WERI-Rb-1 (cell line): ENCODE results near the gene C1QTNF12.
A peak's percentile ranks its signal among the peaks of the same experiment; 100 is the strongest.

Experiments used
- DNase-seq: peaks from one replicate; pipeline ENCODE4 v3.0.0-alpha.2; 2020
- H3K27ac ChIP-seq: fragments of 250-450 bp; sonication (Bioruptor Pico); 2 replicates; pipeline ENCODE4 v1.5.1; 2020; ENCODE audit warnings: mild to moderate bottlenecking, moderate library complexity
- H3K27me3 ChIP-seq: fragments of 250-450 bp; sonication (Bioruptor Pico); 2 replicates; pipeline ENCODE4 v1.5.1; 2021; ENCODE audit warnings: mild to moderate bottlenecking, low read depth, moderate library complexity; ENCODE audit not compliant: insufficient read depth, severe bottlenecking
- H3K36me3 ChIP-seq: fragments of 250-450 bp; sonication (Bioruptor Pico); 2 replicates; pipeline ENCODE4 v1.5.1; 2020; ENCODE audit warnings: mild to moderate bottlenecking, moderate library complexity
- H3K4me3 ChIP-seq: 2 replicates; pipeline ENCODE4 v1.5.1; 2011; ENCODE audit warnings: low read depth, mild to moderate bottlenecking, control low read depth, low read length
- H3K9me3 ChIP-seq: fragments of 250-450 bp; sonication (Bioruptor Pico); 2 replicates; pipeline ENCODE4 v1.5.1; 2021; ENCODE audit warnings: mild to moderate bottlenecking, moderate library complexity; ENCODE audit not compliant: severe bottlenecking
- CTCF ChIP-seq: IDR thresholded peaks from 2 replicates; pipeline ENCODE4 v1.5.1; 2011; ENCODE audit warnings: low read depth, mild to moderate bottlenecking, control low read depth, inconsistent platforms, low read length

The C1QTNF12 gene

DNA sequence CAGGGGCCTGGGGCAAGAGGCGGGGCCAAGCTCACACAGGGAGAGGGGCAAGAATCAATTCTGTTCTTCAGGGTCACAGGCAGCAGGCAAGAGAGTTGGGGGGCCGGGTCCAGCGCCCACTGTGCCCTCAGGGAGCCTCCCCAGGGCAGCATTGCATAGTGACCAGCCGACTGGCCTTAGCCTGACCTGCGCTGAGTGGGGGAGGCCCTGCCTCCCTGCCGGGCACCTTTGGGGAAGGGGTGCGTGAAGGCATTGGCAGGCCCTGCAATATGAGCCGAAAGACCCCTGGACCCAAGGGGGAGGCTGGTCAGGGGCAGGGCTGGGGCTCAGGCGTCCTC, 45.9 kb upstream of the C1QTNF12 start:
- Histone ChIP-seq H3K27ac (peak overlapping the region; percentile 30; the same call in 1 of the 2 replicates), H3K36me3 (peaks cover 42% of the 10 kb centered on the region)
- no peak for TF ChIP-seq CTCF

GRCh38 chr1:1291548-1292441, 45.3 kb upstream of the C1QTNF12 start:
- DNase-seq, result peak; percentile 88
- H3K27me3 ChIP-seq, result no peaks in the 10 kb centered on the region
- H3K36me3 ChIP-seq, result peaks cover 41% of the 10 kb centered on the region
- H3K4me3 ChIP-seq, result no peak overlapping the region
- H3K9me3 ChIP-seq, result no peaks in the 10 kb centered on the region
- TF ChIP-seq CTCF, result peak; percentile 85
- H3K27ac ChIP-seq, result peak overlapping the region; percentile 38

More for the DNA sequence above, 45.9 kb upstream of the C1QTNF12 start:
- Histone ChIP-seq H3K27me3 (no peaks in the 10 kb centered on the region), H3K9me3 (no peaks in the 10 kb centered on the region), H3K4me3 (no peak overlapping the region)
- no peak for DNase-seq

DNA sequence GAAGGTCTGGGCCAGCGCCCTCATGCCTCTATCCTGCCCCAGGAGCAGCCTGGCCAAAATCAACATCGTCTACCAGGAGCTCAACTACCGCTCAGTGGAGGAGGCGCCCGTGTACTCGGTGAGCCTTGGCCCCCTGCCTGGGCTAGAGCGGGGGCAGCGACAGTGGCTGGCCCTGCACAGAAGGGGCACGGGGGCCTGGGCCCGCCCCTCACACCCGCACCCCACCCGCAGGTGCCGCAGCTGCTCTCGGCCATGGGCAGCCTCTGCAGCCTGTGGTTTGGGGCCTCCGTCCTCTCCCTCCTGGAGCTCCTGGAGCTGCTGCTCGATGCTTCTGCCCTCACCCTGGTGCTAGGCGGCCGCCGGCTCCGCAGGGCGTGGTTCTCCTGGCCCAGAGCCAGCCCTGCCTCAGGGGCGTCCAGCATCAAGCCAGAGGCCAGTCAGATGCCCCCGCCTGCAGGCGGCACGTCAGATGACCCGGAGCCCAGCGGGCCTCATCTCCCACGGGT, 44.6 kb upstream of the C1QTNF12 start:
- DNase-seq, result no peak
- H3K36me3 ChIP-seq, result peaks cover 36% of the 10 kb centered on the region
- H3K27me3 ChIP-seq, result no peaks in the 10 kb centered on the region
- no peaks in the 10 kb centered on the region for H3K9me3 ChIP-seq
- H3K27ac ChIP-seq, result peak overlapping the region; percentile 38
- no peak overlapping the region for H3K4me3 ChIP-seq
- no peak for TF ChIP-seq CTCF

DNA sequence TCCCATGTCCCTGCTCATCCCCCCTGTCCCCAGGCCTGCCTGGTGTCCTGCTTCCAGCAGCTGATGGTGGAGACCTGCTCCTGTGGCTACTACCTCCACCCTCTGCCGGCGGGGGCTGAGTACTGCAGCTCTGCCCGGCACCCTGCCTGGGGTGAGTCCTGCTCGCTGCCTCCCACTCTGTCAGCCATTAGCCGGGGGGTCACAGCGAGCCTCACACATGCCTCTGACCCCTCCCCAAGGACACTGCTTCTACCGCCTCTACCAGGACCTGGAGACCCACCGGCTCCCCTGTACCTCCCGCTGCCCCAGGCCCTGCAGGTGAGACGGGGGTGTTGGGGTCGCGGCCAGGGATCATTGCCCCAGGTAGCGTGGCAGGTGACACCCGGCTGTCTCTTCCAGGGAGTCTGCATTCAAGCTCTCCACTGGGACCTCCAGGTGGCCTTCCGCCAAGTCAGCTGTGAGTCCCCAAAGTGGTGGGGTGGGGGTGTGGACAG, 43.8 kb upstream of the C1QTNF12 start:
- Histone ChIP-seq H3K27ac (no peak overlapping the region), H3K36me3 (peaks cover 28% of the 10 kb centered on the region), H3K4me3 (no peak overlapping the region), H3K9me3 (no peaks in the 10 kb centered on the region), H3K27me3 (no peaks in the 10 kb centered on the region)
- peak; percentile 87 for DNase-seq
- peak; percentile 72 for TF ChIP-seq CTCF

DNA sequence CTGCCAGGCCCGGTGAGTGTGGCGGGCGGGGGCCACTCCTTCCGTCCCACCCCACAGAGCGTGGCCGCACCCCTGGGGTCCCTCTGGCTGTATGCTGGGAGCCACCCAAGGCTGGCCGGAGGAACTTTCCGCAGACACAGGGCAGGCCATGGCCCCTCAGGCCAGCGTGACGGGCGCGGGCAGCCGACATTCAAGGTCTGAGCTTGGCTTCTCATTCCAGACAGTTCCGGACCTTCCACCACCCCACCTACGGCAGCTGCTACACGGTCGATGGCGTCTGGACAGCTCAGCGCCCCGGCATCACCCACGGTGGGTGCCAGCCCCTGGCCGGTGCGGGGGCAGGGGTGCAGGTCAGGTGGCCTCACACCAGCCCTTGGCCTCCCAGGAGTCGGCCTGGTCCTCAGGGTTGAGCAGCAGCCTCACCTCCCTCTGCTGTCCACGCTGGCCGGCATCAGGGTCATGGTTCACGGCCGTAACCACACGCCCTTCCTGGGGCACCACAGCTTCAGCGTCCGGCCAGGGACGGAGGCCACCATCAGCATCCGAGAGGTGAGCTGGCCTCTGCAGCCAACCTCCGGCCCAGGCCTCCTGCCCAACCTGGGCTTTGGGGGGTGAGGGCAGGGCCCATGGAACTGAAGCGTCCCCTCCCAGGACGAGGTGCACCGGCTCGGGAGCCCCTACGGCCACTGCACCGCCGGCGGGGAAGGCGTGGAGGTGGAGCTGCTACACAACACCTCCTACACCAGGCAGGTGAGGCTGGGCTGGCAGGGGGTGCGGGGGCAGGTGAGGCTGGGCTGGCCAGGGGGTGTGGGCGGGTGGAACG, 41.0 kb upstream of the C1QTNF12 start:
- TF ChIP-seq CTCF, result no peak
- peak; percentile 8 for DNase-seq
- Histone ChIP-seq H3K27me3 (no peaks in the 10 kb centered on the region), H3K4me3 (no peak overlapping the region), H3K9me3 (no peaks in the 10 kb centered on the region), H3K36me3 (0 out of 2 replicates have a peak, but pooled peaks cover 5% of the 10 kb centered on the region), H3K27ac (no peak overlapping the region)
